Measurements from ENCODE around the gene MESP2.
A peak's percentile ranks its signal among the peaks of the same experiment; 100 is the strongest.

MESP2 gene

GRCh38 chr15:89776274-89777072, at the start of gene MESP2:
Gene MESP2 (plus strand): TSS chr15:89776332. CDS start chr15:89776358, 26 bp downstream.
- DNase-seq (ENCODE audit: low read depth): peak; percentile 30

GRCh38 chr15:89728254-89728653, 47.9 kb upstream of the MESP2 start:
- no peak for DNase-seq (ENCODE audit: low read depth)

GRCh38 chr15:89731275-89731674, 44.9 kb upstream of the MESP2 start:
- no peak for DNase-seq (ENCODE audit: low read depth)

GRCh38 chr15:89732451-89733172, 43.5 kb upstream of the MESP2 start:
- no peak for DNase-seq (ENCODE audit: low read depth)

GRCh38 chr15:89735773-89736172, 40.4 kb upstream of the MESP2 start:
- no peak for DNase-seq (ENCODE audit: low read depth)

GRCh38 chr15:89740137-89740536, 36.0 kb upstream of the MESP2 start:
- peak; percentile 48 for DNase-seq (ENCODE audit: low read depth)

GRCh38 chr15:89743011-89743410, 33.1 kb upstream of the MESP2 start:
- no peak for DNase-seq (ENCODE audit: low read depth)

- no peak for DNase-seq (ENCODE audit: low read depth)
Observed at GRCh38 chr15:89743594-89743993, 32.5 kb upstream of the MESP2 start.

GRCh38 chr15:89745131-89745530, 31.0 kb upstream of the MESP2 start:
- no peak for DNase-seq (ENCODE audit: low read depth)

GRCh38 chr15:89745768-89746167, 30.4 kb upstream of the MESP2 start:
- no peak for DNase-seq (ENCODE audit: low read depth)

- DNase-seq (ENCODE audit: low read depth): no peak
Observed at GRCh38 chr15:89746386-89746780, 29.7 kb upstream of the MESP2 start.

GRCh38 chr15:89747708-89748682, 28.1 kb upstream of the MESP2 start:
- DNase-seq (ENCODE audit: low read depth): no peak

GRCh38 chr15:89749054-89749453, 27.1 kb upstream of the MESP2 start:
- DNase-seq (ENCODE audit: low read depth): no peak

- DNase-seq (ENCODE audit: low read depth): no peak
Observed at GRCh38 chr15:89749526-89749925, 26.6 kb upstream of the MESP2 start.

- no peak for DNase-seq (ENCODE audit: low read depth)
Observed at GRCh38 chr15:89749951-89750559, 26.1 kb upstream of the MESP2 start.

- peak; percentile 80 for DNase-seq (ENCODE audit: low read depth)
Observed at GRCh38 chr15:89750560-89751542, 25.3 kb upstream of the MESP2 start, which contains the start of gene MESP1. Gene MESP1 (minus strand): TSS chr15:89751249. CDS start chr15:89751231, 18 bp downstream.

- DNase-seq (ENCODE audit: low read depth): no peak
Observed at GRCh38 chr15:89751748-89752147, 24.4 kb upstream of the MESP2 start.

GRCh38 chr15:89753855-89754254, 22.3 kb upstream of the MESP2 start:
- no peak for DNase-seq (ENCODE audit: low read depth)

GRCh38 chr15:89754361-89755154, 21.6 kb upstream of the MESP2 start:
- DNase-seq (ENCODE audit: low read depth): no peak

- no peak for DNase-seq (ENCODE audit: low read depth)
Observed at GRCh38 chr15:89755701-89756100, 20.4 kb upstream of the MESP2 start.

All from activated T-cell treated with anti-CD3 and anti-CD28 coated beads for 24 hours (primary cell).